Naive thymus-derived CD8-positive, alpha-beta T cell (primary cell): ENCODE results near the gene DEFB129. TPM values are rescaled to one million over a fixed set of nuclear protein-coding genes. Genes with fewer than 3 reads are reported as not detected.
"Not testable (repeated sequence)": the region's sequence is repeated elsewhere in the genome, so short reads cannot be mapped to it uniquely, and the experiment has no call there.

Experiments
- ATAC-seq, 2 donors: fragments of 150-1000 bp; cut with Tn5 transposase in 1 of 2; sonication (Bioruptor Pico), chemical (Tn5 transposase) in 1 of 2; 1 replicate in 1 of 2; 2 replicates in 1 of 2; pipeline ENCODE4 v1.10.0; 2021; ENCODE audit warnings: mild to moderate bottlenecking in 2 of 2, moderate library complexity in 2 of 2
- POLR2A ChIA-PET: fragments of 350-600 bp; sonication (Branson Sonifier 250); formaldehyde crosslinking; loops from one replicate; lab custom pipeline; 2021; ENCODE audit warnings: antibody characterized with exemption; lab: Charles Lee
- DNase-seq, 10 donors: peaks; one replicate each; pipeline versions ENCODE4 v3.0.0 to v3.0.0-alpha.2; 2020 to 2022
- H3K27ac Mint-ChIP-seq, 10 donors: one replicate each; pipeline ENCODE4 v1.8.0; 2020 to 2022; ENCODE audit warnings: mild to moderate bottlenecking in 10 of 10, mixed read lengths in 10 of 10, moderate library complexity in 4 of 10, inconsistent platforms in 1 of 10
- H3K27me3 Mint-ChIP-seq, 5 donors: one replicate each; pipeline ENCODE4 v1.8.0; 2021 to 2022; ENCODE audit warnings: mixed read lengths in 5 of 5
- H3K36me3 Mint-ChIP-seq, 3 donors: one replicate each; pipeline ENCODE4 v1.8.0; 2020 to 2022; ENCODE audit warnings: mixed read lengths in 3 of 3, mild to moderate bottlenecking in 2 of 3, inconsistent platforms in 1 of 3
- H3K4me1 Mint-ChIP-seq, 4 donors: one replicate each; pipeline ENCODE4 v1.8.0; 2021 to 2022; ENCODE audit warnings: mixed read lengths in 4 of 4
- H3K4me3 Mint-ChIP-seq, 10 donors: one replicate each; pipeline ENCODE4 v1.8.0; 2020 to 2022; ENCODE audit warnings: mild to moderate bottlenecking in 10 of 10, mixed read lengths in 10 of 10, moderate library complexity in 6 of 10, inconsistent platforms in 1 of 10
- H3K9me3 Mint-ChIP-seq, 9 donors: one replicate each; pipeline ENCODE4 v1.8.0; 2020 to 2022; ENCODE audit warnings: mixed read lengths in 9 of 9, mild to moderate bottlenecking in 3 of 9, inconsistent platforms in 1 of 9, moderate library complexity in 1 of 9
- polyA plus RNA-seq, 3 donors: library from polyadenylated mRNA; unstranded; fragments of 300-500 nt; fragmentation: Illumina TruSeq; gene quantifications; one replicate each; pipeline ENCODE4 v1.2.3, GENCODE V29; 2021
- total RNA-seq, 8 experiments: library from RNA in 2 of 8; stranded (reverse) in 2 of 8; gene quantifications; one replicate each; pipeline ENCODE4 v1.2.3 and lab custom pipeline; 2021 to 2026

The DEFB129 gene
- total and polyA plus RNA-seq, 5 experiments from 2014 or later = not detected

DNA sequence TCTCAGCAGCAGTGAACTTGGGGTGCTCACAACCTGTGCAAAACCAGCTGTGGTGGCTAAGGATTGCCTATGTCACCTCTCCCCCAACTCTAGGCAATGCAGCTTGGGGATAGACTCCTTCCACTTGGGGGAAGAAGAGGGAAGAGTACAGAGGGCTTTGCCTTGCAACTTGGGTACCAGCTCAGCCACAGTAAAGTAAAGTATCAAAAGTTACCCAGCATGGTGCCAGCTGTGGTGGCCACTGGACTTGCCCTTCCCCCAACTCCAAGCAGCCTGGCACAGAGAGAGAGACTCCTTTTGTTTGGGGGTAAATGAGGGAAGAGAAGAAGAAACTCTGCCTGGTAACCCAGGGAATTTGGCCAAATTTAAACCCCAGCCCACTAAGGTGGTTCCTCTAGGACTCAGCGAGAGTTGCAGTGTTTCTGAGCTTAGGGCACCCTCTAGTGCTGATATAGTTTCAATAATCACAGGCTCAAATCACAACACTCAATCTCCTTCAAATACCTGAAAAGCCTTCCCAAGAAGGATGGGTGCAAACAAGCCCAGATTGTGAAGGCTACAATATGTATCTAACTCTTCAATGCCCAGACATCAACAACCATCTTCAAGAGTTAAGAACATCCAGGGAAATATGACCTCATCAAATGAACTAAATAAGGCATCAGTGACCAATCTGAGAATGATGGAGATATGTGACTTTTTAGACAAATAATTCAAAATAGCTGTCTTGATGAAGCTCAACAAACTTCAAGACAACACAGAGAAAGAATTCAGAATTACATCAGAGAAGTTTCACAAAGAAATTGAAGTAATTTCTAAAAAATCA is 7.6 kb upstream of the DEFB129 start:
- ATAC-seq (no peak), DNase-seq (peak in 2 of 10 donors; percentile 11 to 16)
- Mint-ChIP-seq H3K27me3 (peaks cover 6 to 44% (median 12%) of the 10 kb centered on the region in 5 donors), H3K27ac (no peak overlapping the region), H3K9me3 (no peaks in the 10 kb centered on the region), H3K36me3 (no peaks in the 10 kb centered on the region), H3K4me3 (no peak overlapping the region), H3K4me1 (peaks cover 0 to 2% (median 0%) of the 10 kb centered on the region in 4 donors)
- POLR2A ChIA-PET = no interaction called here

DNA sequence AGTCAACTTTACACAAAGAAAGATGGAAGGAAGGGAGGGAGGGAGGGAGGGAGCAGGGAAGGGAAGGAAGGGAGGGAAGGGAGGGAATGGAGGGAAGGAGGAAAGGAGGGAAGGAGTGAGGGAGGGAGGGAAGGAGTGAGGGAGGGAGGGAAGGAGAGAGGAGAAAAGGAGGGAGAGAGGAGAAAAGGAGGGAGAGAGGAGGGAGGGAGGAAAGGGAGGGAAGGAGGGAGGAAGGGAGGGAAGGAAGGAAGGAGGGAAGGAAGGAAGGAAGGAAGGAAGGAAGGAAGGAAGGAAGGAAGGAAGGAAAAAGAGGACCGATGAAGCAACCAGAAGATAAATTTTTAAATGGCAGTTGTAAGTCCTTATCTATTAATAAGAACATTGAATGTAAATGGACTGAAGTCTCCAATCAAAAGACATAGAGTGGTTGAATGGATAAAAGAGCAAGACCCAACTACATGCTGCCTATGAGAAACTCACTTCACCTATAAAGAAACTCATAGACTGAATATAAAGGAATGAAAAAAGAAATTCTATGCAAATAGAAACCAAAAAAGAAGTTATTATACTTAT is 5.7 kb upstream of the DEFB129 start:
- no peak overlapping the region for H3K4me3 Mint-ChIP-seq
- peaks cover 0 to 3% (median 0%) of the 10 kb centered on the region in 9 donors for H3K9me3 Mint-ChIP-seq
- H3K27ac Mint-ChIP-seq = no peak overlapping the region
- ATAC-seq (no peak), DNase-seq (no peak)
- H3K36me3 Mint-ChIP-seq = no peaks in the 10 kb centered on the region
- H3K27me3 Mint-ChIP-seq = peaks cover 6 to 44% (median 12%) of the 10 kb centered on the region in 5 donors
- POLR2A ChIA-PET = no interaction called here
- peaks cover 3 to 8% (median 6%) of the 10 kb centered on the region in 4 donors for H3K4me1 Mint-ChIP-seq

DNA sequence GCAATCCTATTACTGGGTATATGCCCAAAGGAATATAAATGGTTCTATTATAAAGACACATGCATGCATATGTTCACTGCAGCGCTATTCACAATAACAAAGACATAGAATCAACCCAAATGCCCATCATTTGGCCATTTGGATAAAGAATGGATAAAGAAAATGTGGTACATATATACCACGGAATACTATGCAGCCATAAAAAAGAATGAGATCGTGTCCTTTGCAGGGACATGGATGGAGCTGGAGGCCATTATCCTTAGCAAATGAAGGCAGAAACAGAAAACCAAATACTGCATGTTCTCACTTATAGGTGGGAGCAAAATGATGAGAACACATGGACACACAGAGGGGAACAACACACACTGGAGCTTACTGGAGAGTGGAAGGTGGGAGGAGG is 1.2 kb upstream of the DEFB129 start:
- POLR2A ChIA-PET, H3K36me3 Mint-ChIP-seq, DNase-seq, H3K27me3 Mint-ChIP-seq, ATAC-seq, H3K4me3 Mint-ChIP-seq, H3K9me3 Mint-ChIP-seq: not testable (repeated sequence)
- H3K27ac Mint-ChIP-seq = peak overlapping the region in 3 of 10 donors; percentile 55 to 87 (median 82)
- peaks cover 15 to 28% (median 27%) of the 10 kb centered on the region in 4 donors for H3K4me1 Mint-ChIP-seq

DNA sequence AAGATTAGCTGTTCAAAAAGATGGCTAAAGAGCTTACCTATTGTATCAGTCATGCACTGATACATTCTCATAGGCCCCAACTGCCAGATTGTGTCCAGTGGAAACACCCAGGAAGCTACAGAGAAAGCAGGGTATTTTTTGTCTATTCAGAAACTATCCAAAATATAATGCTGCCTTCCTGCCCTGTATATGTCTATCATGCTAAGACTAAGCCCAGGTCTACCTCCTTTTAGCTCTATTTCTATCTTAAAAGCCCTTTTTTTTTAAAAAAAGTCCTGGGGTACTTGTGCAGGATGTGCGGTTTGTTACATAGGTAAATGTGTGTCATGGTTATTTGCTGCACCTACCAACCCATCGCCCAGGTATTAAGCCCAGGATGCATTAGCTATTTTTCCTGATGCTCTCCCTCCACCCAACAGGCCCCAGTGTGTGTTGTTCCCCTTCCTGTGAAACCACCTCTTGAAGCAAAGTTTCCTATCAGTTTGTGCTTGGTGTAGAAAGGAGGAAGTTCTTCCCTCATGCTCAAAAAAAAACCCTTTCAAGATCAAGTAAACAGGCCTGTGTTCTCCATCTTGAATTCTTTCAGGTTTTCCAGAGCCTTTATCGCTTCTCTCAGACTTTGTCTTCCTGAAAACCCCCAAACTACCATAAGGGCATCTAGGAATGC is 514 bp downstream of the DEFB129 start:
- Mint-ChIP-seq H3K27me3 (peaks cover 0 to 2% (median 0%) of the 10 kb centered on the region in 5 donors), H3K36me3 (no peaks in the 10 kb centered on the region), H3K27ac (peak overlapping the region; percentile 26 to 87 (median 68)), H3K4me3 (peak overlapping the region in 7 of 10 donors; percentile 6 to 54 (median 17)), H3K9me3 (peaks cover 0 to 3% (median 0%) of the 10 kb centered on the region in 9 donors), H3K4me1 (peaks cover 15 to 28% (median 27%) of the 10 kb centered on the region in 4 donors)
- POLR2A ChIA-PET = interaction anchor here (0.5 kb wide), 1 partner anchor 297 kb away, joined by 3 read pairs; no protein-coding TSS in a partner anchor
- DNase-seq = peak in 3 of 10 donors; percentile 14 to 50 (median 42)
- ATAC-seq = peak; percentile 71 to 86

DNA sequence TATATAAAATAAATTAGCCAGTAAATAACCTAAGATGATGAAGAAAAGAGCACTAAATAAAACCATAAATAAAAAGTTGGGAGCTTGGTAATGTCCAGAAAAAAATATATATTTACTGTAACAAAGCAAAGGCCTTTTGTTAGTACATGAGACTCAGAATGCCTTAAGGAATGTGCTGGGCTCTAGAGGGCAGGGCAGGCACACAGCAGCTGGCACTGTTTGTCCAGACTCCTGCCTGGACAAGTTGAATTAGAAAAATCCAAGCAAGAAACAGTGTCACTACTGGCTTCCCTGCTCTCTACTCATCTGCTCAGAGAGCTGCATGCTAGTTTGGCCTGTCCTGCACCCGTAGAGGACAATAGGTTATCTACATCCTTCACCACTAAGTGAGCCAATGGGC is 8.8 kb downstream of the DEFB129 start:
- POLR2A ChIA-PET = no interaction called here
- ATAC-seq (no peak), DNase-seq (no peak)
- no peaks in the 10 kb centered on the region for H3K9me3 Mint-ChIP-seq
- peak overlapping the region in 1 of 10 donors; percentile 90 for H3K27ac Mint-ChIP-seq
- no peaks in the 10 kb centered on the region for H3K27me3 Mint-ChIP-seq
- peaks cover 4 to 27% (median 21%) of the 10 kb centered on the region in 4 donors for H3K4me1 Mint-ChIP-seq
- H3K4me3 Mint-ChIP-seq = peak overlapping the region in 1 of 10 donors; percentile 5
- no peaks in the 10 kb centered on the region for H3K36me3 Mint-ChIP-seq

DNA sequence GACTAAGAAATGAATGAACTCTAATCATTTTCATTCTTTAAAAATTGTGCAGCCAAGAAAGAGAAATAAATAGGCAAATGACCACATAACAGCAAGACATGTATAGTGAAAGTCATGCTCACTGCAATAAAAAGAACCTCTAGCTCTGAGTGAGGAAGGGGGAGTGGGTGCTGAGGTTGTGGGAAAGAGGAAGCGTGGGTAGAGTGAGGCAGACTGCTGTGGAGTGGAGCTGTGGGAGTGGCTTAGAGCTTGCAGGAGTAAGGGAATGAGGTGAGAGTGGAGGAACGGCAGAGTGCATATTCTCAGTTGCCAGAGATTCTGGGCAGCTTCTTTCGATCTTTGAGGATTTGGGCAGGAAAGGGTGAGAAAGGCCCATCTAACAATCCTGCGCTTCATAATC is 10.4 kb downstream of the DEFB129 start:
- H3K4me1 Mint-ChIP-seq = peaks cover 4 to 27% (median 21%) of the 10 kb centered on the region in 4 donors
- peak overlapping the region; percentile 11 to 91 (median 80) for H3K27ac Mint-ChIP-seq
- H3K27me3 Mint-ChIP-seq = no peaks in the 10 kb centered on the region
- peak overlapping the region; percentile 59 to 87 (median 82) for H3K4me3 Mint-ChIP-seq
- ATAC-seq = peak; percentile 65 to 77
- DNase-seq = peak in 2 of 10 donors; percentile 4 to 6
- H3K36me3 Mint-ChIP-seq = no peaks in the 10 kb centered on the region
- POLR2A ChIA-PET = interaction anchor here (1.0 to 1.1 kb wide), 2 partner anchors 11 to 60 kb away, joined by 3 to 5 read pairs; partner anchors contain the start of gene ZCCHC3
- no peaks in the 10 kb centered on the region for H3K9me3 Mint-ChIP-seq

DNA sequence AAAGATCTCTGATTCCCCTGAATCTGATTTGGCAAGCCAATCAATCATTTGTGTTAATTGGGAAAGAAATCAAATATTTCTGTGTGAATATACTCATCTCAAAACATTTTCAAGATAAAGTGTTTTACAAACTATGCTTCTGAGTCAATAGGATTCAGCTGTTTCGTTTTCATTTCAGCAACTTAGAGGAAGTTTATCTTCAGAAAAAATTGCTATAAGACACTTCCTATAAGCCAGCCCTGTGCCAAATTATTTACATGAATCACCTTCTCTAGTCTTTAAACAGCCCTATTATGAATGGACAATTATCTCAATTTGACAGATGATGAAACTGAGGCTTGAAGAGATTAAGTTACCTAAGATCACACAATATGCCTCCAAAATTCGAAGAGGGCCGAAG is 10.9 kb downstream of the DEFB129 start:
- peak overlapping the region; percentile 59 to 87 (median 82) for H3K4me3 Mint-ChIP-seq
- H3K4me1 Mint-ChIP-seq = peaks cover 4 to 27% (median 21%) of the 10 kb centered on the region in 4 donors
- no peaks in the 10 kb centered on the region for H3K36me3 Mint-ChIP-seq
- H3K9me3 Mint-ChIP-seq = no peaks in the 10 kb centered on the region
- H3K27ac Mint-ChIP-seq = peak overlapping the region; percentile 11 to 91 (median 80)
- DNase-seq (peak in 1 of 10 donors; percentile 3), ATAC-seq (peak in 1 of 2 donors; percentile 33)
- no peaks in the 10 kb centered on the region for H3K27me3 Mint-ChIP-seq
- POLR2A ChIA-PET = interaction anchor here (1.0 to 1.1 kb wide), 2 partner anchors 10 to 59 kb away, joined by 3 to 5 read pairs; partner anchors contain the start of gene ZCCHC3

DNA sequence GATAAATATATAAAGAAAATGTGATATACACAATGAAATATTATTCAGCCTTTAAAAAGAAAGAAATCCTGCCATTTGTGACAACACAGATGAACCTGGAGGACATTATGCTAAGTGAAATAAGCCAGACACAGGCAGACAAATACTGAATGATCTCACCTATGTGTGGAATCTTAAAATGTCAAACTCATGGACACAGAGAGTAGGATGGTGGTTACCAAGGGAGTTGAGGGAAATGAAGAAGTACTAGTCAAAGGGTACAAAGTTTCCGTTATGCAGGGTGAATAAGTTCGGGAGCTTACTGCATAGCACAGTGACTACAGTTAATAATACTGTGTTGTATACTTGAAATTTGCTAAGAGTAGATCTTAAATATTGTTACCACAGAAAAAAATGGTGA is 15.8 kb downstream of the DEFB129 start:
- ATAC-seq = no peak
- Mint-ChIP-seq H3K36me3 (no peaks in the 10 kb centered on the region), H3K4me3 (no peak overlapping the region), H3K27me3 (peaks cover 0 to 3% (median 0%) of the 10 kb centered on the region in 5 donors), H3K9me3 (no peaks in the 10 kb centered on the region), H3K27ac (no peak overlapping the region), H3K4me1 (peaks cover 0 to 9% (median 5%) of the 10 kb centered on the region in 4 donors)
- POLR2A ChIA-PET = no interaction called here
- no peak for DNase-seq

DNA sequence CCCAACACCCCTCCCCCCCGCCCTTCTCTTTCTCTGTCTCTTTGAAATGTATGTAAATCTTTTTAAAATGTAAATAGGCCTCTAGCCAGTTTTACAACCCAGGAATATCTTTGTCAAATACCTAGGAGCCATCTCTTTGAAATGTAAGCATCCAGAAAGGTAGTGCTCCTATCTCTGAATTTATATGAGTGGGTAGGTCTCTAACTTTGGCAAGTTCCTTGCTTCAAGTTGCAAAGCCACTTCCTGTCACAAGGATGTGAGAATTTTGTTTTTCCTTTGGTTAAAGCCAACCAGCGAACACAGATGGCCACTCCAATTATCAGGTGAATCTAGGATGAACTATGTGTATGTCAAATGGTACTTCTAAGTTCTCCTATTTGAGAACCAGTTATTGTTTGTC is 24.3 kb downstream of the DEFB129 start:
- Mint-ChIP-seq H3K4me1 (peaks cover 6 to 11% (median 8%) of the 10 kb centered on the region in 4 donors), H3K9me3 (no peaks in the 10 kb centered on the region), H3K27ac (peak overlapping the region in 3 of 10 donors; percentile 29 to 45 (median 43)), H3K4me3 (peak overlapping the region in 1 of 10 donors; percentile 56), H3K27me3 (peaks cover 0 to 1% (median 0%) of the 10 kb centered on the region in 5 donors), H3K36me3 (no peaks in the 10 kb centered on the region)
- POLR2A ChIA-PET = no interaction called here
- DNase-seq = no peak
- no peak for ATAC-seq

DNA sequence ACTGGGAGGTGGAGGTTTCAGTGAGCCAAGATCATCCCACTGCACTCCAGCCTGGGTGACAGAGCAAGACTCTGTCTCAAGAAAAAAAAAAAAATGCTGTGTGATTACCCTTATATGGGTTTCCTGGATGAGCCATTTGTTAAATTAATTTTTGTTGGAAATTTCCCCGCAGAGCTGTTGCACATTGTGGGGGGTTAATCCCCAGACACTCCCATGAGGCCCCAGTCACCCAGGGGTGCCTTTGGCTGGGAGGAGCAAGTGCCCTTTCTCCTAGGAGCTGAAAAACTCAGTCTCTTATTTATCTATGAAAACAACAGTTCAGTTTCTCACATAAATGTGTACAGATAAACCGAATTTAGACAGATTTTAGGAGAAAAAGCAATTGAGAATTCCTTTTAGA is 25.7 kb downstream of the DEFB129 start:
- Mint-ChIP-seq H3K4me1 (peaks cover 6 to 11% (median 8%) of the 10 kb centered on the region in 4 donors), H3K4me3 (no peak overlapping the region), H3K27me3 (peaks cover 0 to 3% (median 0%) of the 10 kb centered on the region in 5 donors), H3K36me3 (no peaks in the 10 kb centered on the region), H3K27ac (no peak overlapping the region), H3K9me3 (no peaks in the 10 kb centered on the region)
- POLR2A ChIA-PET = no interaction called here
- ATAC-seq (no peak), DNase-seq (no peak)

DNA sequence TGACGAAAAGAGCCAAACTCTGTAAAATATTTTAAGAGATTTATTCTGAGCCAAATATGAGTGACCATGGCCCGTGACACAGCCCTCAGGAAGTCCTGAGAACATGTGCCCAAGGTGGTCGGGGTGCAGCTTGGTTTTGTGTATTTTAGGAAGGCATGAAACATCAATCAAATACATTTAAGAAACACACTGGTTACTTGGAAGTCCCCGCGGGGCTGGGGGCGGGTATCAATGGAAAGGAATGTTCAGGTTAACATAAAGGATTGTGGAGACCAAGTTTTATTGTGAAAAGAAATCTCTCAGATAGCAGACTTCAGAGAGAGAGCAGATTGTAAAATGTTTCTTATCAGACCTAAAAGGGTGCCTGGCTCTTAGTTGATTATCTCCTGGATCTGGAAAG is 26.4 kb downstream of the DEFB129 start:
- not testable (repeated sequence) for H3K4me3 Mint-ChIP-seq
- H3K27ac Mint-ChIP-seq = peak overlapping the region in 1 of 10 donors; percentile 38

DNA sequence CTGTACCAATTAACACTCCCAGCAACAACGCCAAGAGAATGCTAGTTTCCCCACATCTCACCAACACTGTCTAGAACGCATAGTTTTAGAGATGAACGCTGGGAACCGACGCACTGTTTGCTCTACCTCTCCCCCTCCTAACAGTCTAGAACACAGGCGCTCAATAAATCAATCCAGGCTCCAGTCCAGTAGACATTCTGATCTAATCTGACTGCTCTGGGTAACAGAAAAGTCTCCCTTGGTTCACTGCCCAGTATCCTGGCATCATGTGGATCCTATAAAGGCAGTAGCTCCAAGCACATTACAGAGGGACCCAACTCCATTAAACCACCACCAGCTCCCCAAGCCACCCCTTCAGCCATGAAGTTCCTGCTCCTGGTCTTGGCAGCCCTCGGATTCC is 30.4 kb downstream of the DEFB129 start, which contains the start of gene DEFB132:
Gene DEFB132, plus strand, starts transcription at position 306 of the 400 bp plus-strand sequence. Its CDS starts 55 bp downstream, at position 361.
- Mint-ChIP-seq H3K4me1 (peaks cover 2 to 9% (median 4%) of the 10 kb centered on the region in 4 donors), H3K4me3 (no peak within 1 kb of the TSS), H3K27ac (peak within 1 kb of the TSS in 1 of 10 donors; percentile 78), H3K27me3 (peaks cover 0 to 3% (median 0%) of the 10 kb centered on the region in 5 donors), H3K36me3 (no peaks in the 10 kb centered on the region), H3K9me3 (no peaks in the 10 kb centered on the region)
- DNase-seq (peak in 1 of 10 donors; percentile 1), ATAC-seq (no peak)
- POLR2A ChIA-PET = no interaction called here

More for the DNA sequence above, 26.4 kb downstream of the DEFB129 start:
- POLR2A ChIA-PET, DNase-seq, H3K27me3 Mint-ChIP-seq, H3K36me3 Mint-ChIP-seq, ATAC-seq, H3K9me3 Mint-ChIP-seq: not testable (repeated sequence)
- H3K4me1 Mint-ChIP-seq = peaks cover 9 to 13% (median 10%) of the 10 kb centered on the region in 4 donors
